Adrenal gland (tissue), 5 donors: ENCODE measurements around the gene FLNC.

Source experiments
- POLR2A ChIP-seq, 2 donors: fragments of 450-650 bp; IDR thresholded peaks; one replicate each; pipeline ENCODE4 v1.6.1; 2017; ENCODE audit warnings: antibody characterized with exemption in 2 of 2, mild to moderate bottlenecking in 2 of 2, moderate library complexity in 1 of 2
- TF ChIP-seq, protein P1 (sequence below), 6 experiments: fragments of 450-650 bp in 4 of 6; fragments of 200-600 bp in 2 of 6; sonication (generic) in 1 of 6; IDR thresholded peaks; 1 replicate in 5 of 6; 2 replicates in 1 of 6; pipeline versions ENCODE4 v1.5.1 to v1.8.0; 2016 to 2021; ENCODE audit warnings: antibody characterized with exemption in 6 of 6, mild to moderate bottlenecking in 2 of 6, moderate library complexity in 1 of 6
- donor health status: DM: no; HTN: no; CAD: no.

DNA sequence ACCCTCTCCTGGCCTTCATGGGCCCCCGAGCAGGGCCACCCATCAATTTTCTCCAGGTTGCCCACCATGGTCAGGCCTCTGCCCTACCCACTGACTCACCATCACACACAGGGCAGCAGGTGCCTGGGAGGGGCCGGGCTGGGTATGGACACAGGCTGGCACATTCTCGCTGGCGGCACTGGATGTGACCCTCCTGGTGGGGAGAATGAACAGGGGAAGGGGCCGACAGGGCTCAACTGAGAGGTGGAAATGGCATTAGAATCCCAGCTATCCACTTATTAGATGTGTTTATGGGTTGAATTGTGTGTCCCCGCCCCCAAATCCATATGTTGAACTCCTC is 63.9 kb downstream of the FLNC start:
- no peak for TF ChIP-seq POLR2A (IDR thresholded peaks at IDR 0.05)
- TF ChIP-seq, protein P1, sequence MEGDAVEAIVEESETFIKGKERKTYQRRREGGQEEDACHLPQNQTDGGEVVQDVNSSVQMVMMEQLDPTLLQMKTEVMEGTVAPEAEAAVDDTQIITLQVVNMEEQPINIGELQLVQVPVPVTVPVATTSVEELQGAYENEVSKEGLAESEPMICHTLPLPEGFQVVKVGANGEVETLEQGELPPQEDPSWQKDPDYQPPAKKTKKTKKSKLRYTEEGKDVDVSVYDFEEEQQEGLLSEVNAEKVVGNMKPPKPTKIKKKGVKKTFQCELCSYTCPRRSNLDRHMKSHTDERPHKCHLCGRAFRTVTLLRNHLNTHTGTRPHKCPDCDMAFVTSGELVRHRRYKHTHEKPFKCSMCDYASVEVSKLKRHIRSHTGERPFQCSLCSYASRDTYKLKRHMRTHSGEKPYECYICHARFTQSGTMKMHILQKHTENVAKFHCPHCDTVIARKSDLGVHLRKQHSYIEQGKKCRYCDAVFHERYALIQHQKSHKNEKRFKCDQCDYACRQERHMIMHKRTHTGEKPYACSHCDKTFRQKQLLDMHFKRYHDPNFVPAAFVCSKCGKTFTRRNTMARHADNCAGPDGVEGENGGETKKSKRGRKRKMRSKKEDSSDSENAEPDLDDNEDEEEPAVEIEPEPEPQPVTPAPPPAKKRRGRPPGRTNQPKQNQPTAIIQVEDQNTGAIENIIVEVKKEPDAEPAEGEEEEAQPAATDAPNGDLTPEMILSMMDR (IDR thresholded peaks at IDR 0.05), result no peak
